Endothelial cell of umbilical vein (primary cell): ENCODE results near the gene ZNF341. TPM values are rescaled to one million over a fixed set of nuclear protein-coding genes. Genes with fewer than 3 reads are reported as not detected.

Experiments
- BruUV-seq: library from RNA; stranded (reverse); fragments of 400-500 nt; replicated peaks from 2 replicates; lab custom pipeline; 2021; lab: Mats Ljungman, UMichigan
- CTCF ChIA-PET: fragments of 300-600, 350-600 bp; sonication (Branson Sonifier 250); formaldehyde crosslinking; loops from one replicate; lab custom pipeline; 2021; ENCODE audit warnings: antibody characterized with exemption, inconsistent platforms; lab: Charles Lee
- POLR2A ChIA-PET: fragments of 300-600, 350-600 bp; sonication (Branson Sonifier 250); formaldehyde crosslinking; loops from one replicate; lab custom pipeline; 2021; ENCODE audit warnings: antibody characterized with exemption, inconsistent platforms; lab: Charles Lee
- DNase-seq: peaks from one replicate; pipeline ENCODE4 v3.0.0-alpha.2; 2011; ENCODE audit warnings: low read depth, low spot score
- FAIRE-seq: peaks from 2 replicates; lab custom pipeline; 2011; peaks lifted over from hg19 to GRCh38; lab: Jason Lieb, UNC
- H2AFZ ChIP-seq: 2 replicates; pipeline ENCODE4 v1.6.0; 2012; ENCODE audit warnings: low read depth, low read length, control low read depth, inconsistent platforms
- H3K27ac ChIP-seq: 2 replicates; pipeline ENCODE4 v1.5.1; 2011; ENCODE audit warnings: low read depth, mild to moderate bottlenecking, control low read depth, low read length, moderate library complexity; ENCODE audit not compliant: insufficient read depth
- H3K27me3 ChIP-seq, 2 experiments: 2 replicates each; pipeline versions ENCODE4 v1.6.0 to v1.6.1; 2011; ENCODE audit warnings: low read length in 2 of 2, mixed read lengths in 1 of 2; ENCODE audit not compliant: control insufficient read depth in 2 of 2, insufficient read depth in 2 of 2
- H3K36me3 ChIP-seq, 2 experiments: 2 replicates in 1 of 2; 3 replicates in 1 of 2; pipeline ENCODE4 v1.5.1; 2011; ENCODE audit warnings: low read length in 2 of 2, mild to moderate bottlenecking in 1 of 2, moderate library complexity in 1 of 2; ENCODE audit not compliant: control insufficient read depth in 2 of 2, insufficient read depth in 2 of 2; ENCODE audit errors: extremely low read depth in 1 of 2
- H3K4me1 ChIP-seq: 3 replicates; pipeline ENCODE4 v1.5.1; 2011; ENCODE audit warnings: mild to moderate bottlenecking, low read length; ENCODE audit not compliant: control insufficient read depth, insufficient read depth; ENCODE audit errors: extremely low read depth
- H3K4me2 ChIP-seq: 2 replicates; pipeline ENCODE4 v1.6.1; 2011; ENCODE audit warnings: low read length, control low read depth, mixed read lengths; ENCODE audit not compliant: insufficient read depth
- H3K4me3 ChIP-seq, 3 experiments: fragments of 200-600 bp in 1 of 3; sonication (generic), shearing (Covaris generic) in 1 of 3; replicated peaks in 1 of 3; 2 replicates each; pipeline ENCODE4 v1.5.1; 2011 to 2016; ENCODE audit warnings: control low read depth in 3 of 3, low read length in 3 of 3, mild to moderate bottlenecking in 2 of 3, inconsistent platforms in 1 of 3, low read depth in 1 of 3, moderate library complexity in 1 of 3; ENCODE audit not compliant: insufficient read depth in 1 of 3
- H3K79me2 ChIP-seq: 2 replicates; pipeline ENCODE4 v1.6.0; 2012; ENCODE audit warnings: low read length, inconsistent platforms; ENCODE audit not compliant: control insufficient read depth, insufficient read depth
- H3K9ac ChIP-seq: replicated peaks from 2 replicates; pipeline ENCODE3; 2011; ENCODE audit warnings: low read length, control low read depth; ENCODE audit not compliant: insufficient read depth; ENCODE audit errors: extremely low read depth
- H3K9me1 ChIP-seq: replicated peaks from 3 replicates; pipeline ENCODE4 v1.6.0; 2011; ENCODE audit warnings: mild to moderate bottlenecking, low read length; ENCODE audit not compliant: control insufficient read depth, insufficient read depth; ENCODE audit errors: extremely low read depth
- H3K9me3 ChIP-seq: replicated peaks from 2 replicates; pipeline ENCODE4 v1.5.1; 2012; ENCODE audit warnings: low read length, inconsistent platforms; ENCODE audit not compliant: control insufficient read depth, insufficient read depth
- H4K20me1 ChIP-seq: replicated peaks from 2 replicates; pipeline ENCODE3; 2011; ENCODE audit warnings: mild to moderate bottlenecking, low read length; ENCODE audit not compliant: control insufficient read depth, insufficient read depth; ENCODE audit errors: extremely low read depth
- FOS ChIP-seq: IDR thresholded peaks from 2 replicates; pipeline ENCODE4 v1.6.1; 2011; ENCODE audit warnings: mild to moderate bottlenecking, low read length, moderate library complexity, borderline replicate concordance; ENCODE audit not compliant: insufficient read depth
- MYC ChIP-seq: IDR thresholded peaks from one replicate; pipeline ENCODE4 v1.6.1; 2011; ENCODE audit warnings: mild to moderate bottlenecking, low read depth, low read length
- POLR2AphosphoS5 ChIP-seq: IDR thresholded peaks from 2 replicates; pipeline ENCODE4 v1.6.1; 2012; ENCODE audit warnings: low read depth, mild to moderate bottlenecking, control low read depth, low read length, moderate library complexity; ENCODE audit not compliant: insufficient read depth
- dilution Hi-C: fragments of 300-500 bp; cut with MboI; formaldehyde crosslinking; loops from one replicate; pipeline ENCODE4 v1.15.0; 2019; ENCODE audit warnings: low sequenced_read_pairs; ENCODE audit not compliant: extremely low pct_ligation_motif_present
- intact Hi-C: fragments of 100-400 bp; cut with micrococcal nuclease; formaldehyde crosslinking; loops from one replicate; pipeline ENCODE4 v1.10.0; 2022
- polyA plus RNA-seq, 4 experiments: library from polyadenylated mRNA; depleted of rRNA in 3 of 4; stranded (reverse) in 3 of 4; unstranded in 1 of 4; fragments of >200 nt; gene quantifications; 2 replicates each; pipeline versions ENCODE4 v1.2.1 to v1.2.3, GENCODE V29; 2011 to 2012; ENCODE audit warnings: missing spikeins in 1 of 4
- total RNA-seq: library from RNA; stranded (reverse); gene quantifications from 2 replicates; pipeline ENCODE4 v1.2.3, GENCODE V29; 2021
- TF ChIP-seq, protein P1 (sequence below): IDR thresholded peaks from 2 replicates; pipeline ENCODE4 v1.6.1; 2011; ENCODE audit not compliant: insufficient read depth, insufficient read length
- TF ChIP-seq, protein P2 (sequence below), 2 donors: IDR thresholded peaks; 1 replicate in 1 of 2; 2 replicates in 1 of 2; pipeline ENCODE4 v1.5.1; 2011; ENCODE audit warnings: low read length in 2 of 2, mild to moderate bottlenecking in 2 of 2, moderate library complexity in 2 of 2, control low read depth in 1 of 2, inconsistent platforms in 1 of 2, low read depth in 1 of 2; ENCODE audit not compliant: insufficient read depth in 1 of 2; ENCODE audit errors: extremely low read depth in 1 of 2

Gene ZNF341
- total and polyA plus RNA-seq, 2 donors (not counting 3 experiments of a cell fraction or from before 2014, with no cell fraction given) = 4.9 TPM

DNA sequence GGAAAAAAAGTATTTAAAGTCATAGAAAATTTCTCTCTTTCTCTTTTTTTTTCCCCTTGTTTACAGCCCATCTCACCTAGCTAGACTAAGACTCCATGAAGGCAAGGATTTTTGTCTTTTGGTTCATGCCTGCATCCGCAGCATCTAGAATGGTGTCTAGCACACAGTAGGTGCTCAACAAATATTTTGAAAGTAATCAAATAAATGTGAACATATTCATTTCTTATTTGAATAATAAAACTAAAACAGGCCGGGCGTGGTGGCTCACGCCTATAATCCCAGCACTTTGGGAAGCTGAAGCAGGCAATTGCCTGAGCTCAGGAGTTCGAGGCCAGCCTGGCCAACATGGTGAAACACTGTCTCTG, 4.7 kb upstream of the ZNF341 start:
- intact Hi-C loops = no loop called here
- dilution Hi-C loops = no loop called here
- Histone ChIP-seq H4K20me1 (no peaks in the 10 kb centered on the region), H3K9me1 (no peaks in the 10 kb centered on the region), H3K9me3 (no peaks in the 10 kb centered on the region), H3K27ac (no peak overlapping the region), H3K36me3 (no peaks in the 10 kb centered on the region), H3K4me2 (no peak overlapping the region), H2AFZ (no peak overlapping the region), H3K4me1 (peaks cover 5% of the 10 kb centered on the region), H3K79me2 (no peaks in the 10 kb centered on the region), H3K9ac (no peak overlapping the region), H3K27me3 (no peaks in the 10 kb centered on the region), H3K4me3 (no peak overlapping the region)
- TF ChIP-seq, protein P1, sequence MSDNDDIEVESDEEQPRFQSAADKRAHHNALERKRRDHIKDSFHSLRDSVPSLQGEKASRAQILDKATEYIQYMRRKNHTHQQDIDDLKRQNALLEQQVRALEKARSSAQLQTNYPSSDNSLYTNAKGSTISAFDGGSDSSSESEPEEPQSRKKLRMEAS = no peak
- CTCF ChIA-PET = interaction anchor here (0.9 kb wide), 1 partner anchor 60 kb away, joined by 4 read pairs; the partner anchor contains the start of gene ACTL10
- no TSS peak for BruUV-seq
- DNase-seq = no peak
- no peak for FAIRE-seq
- POLR2A ChIA-PET = no interaction called here

DNA sequence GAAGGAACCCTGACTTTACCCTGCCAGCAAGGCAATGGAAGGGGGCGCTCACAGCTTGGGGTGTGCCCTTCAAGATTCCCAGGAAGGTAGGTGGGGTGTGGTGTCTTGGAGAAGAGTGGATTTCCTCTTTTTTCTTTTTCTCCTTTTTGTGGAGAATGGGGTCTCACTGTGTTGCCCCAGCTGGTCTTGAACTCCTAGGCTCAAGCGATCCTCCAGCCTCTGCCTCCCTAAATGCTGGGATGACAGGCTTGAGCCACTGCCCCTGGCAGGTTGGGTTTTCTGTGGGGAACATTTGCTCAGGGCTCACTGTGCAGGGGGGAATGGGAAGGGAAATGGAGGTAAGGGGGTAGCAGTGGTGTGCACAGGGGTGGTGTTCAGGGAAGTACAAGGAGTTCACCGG, 4.0 kb upstream of the ZNF341 start:
- ChIA-PET POLR2A (no interaction called here), CTCF (no interaction called here)
- no peak overlapping the region for H3K4me2 ChIP-seq
- H3K9ac ChIP-seq = no peak overlapping the region
- H3K79me2 ChIP-seq = no peaks in the 10 kb centered on the region
- H3K4me3 ChIP-seq = no peak overlapping the region
- dilution Hi-C loops (no loop called here), intact Hi-C loops (no loop called here)
- no peaks in the 10 kb centered on the region for H3K27me3 ChIP-seq
- DNase-seq (no peak), FAIRE-seq (no peak)
- no peaks in the 10 kb centered on the region for H3K9me1 ChIP-seq
- no TSS peak for BruUV-seq
- H3K36me3 ChIP-seq = no peaks in the 10 kb centered on the region
- H3K9me3 ChIP-seq = no peaks in the 10 kb centered on the region
- TF ChIP-seq POLR2AphosphoS5 (no peak), FOS (no peak), MYC (no peak)
- TF ChIP-seq, protein P2, sequence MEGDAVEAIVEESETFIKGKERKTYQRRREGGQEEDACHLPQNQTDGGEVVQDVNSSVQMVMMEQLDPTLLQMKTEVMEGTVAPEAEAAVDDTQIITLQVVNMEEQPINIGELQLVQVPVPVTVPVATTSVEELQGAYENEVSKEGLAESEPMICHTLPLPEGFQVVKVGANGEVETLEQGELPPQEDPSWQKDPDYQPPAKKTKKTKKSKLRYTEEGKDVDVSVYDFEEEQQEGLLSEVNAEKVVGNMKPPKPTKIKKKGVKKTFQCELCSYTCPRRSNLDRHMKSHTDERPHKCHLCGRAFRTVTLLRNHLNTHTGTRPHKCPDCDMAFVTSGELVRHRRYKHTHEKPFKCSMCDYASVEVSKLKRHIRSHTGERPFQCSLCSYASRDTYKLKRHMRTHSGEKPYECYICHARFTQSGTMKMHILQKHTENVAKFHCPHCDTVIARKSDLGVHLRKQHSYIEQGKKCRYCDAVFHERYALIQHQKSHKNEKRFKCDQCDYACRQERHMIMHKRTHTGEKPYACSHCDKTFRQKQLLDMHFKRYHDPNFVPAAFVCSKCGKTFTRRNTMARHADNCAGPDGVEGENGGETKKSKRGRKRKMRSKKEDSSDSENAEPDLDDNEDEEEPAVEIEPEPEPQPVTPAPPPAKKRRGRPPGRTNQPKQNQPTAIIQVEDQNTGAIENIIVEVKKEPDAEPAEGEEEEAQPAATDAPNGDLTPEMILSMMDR (IDR thresholded peaks at IDR 0.05; ENCODE audit: extremely low read depth in 1 of 2, insufficient read depth in 1 of 2, low read depth in 1 of 2, low read length in 2 of 2) = no peak
- TF ChIP-seq, protein P1 = no peak
- no peak overlapping the region for H2AFZ ChIP-seq
- peaks cover 10% of the 10 kb centered on the region for H3K4me1 ChIP-seq
- H4K20me1 ChIP-seq = no peaks in the 10 kb centered on the region
- no peak overlapping the region for H3K27ac ChIP-seq
